Activated T-helper 2 cell treated with anti-CD3 and anti-CD28 coated beads, Interferon-gamma antibody, Interleukin-2, Interleukin-4, amounts not matched to agents 10 μg/mL and 5 μg/mL and 100 μg/mL, durations not matched to agents 14 hours and 24 hours and 36 hours (primary cell): ENCODE results near the gene PRM3. TPM values are rescaled to one million over a fixed set of nuclear protein-coding genes. Genes with fewer than 3 reads are reported as not detected.

Experiments used
- DNase-seq: peaks from one replicate; pipeline ENCODE4 v3.0.0; 2021; ENCODE audit warnings: low spot score
- H3K27ac Mint-ChIP-seq: one replicate; pipeline ENCODE4 v1.8.0; 2021; ENCODE audit warnings: mixed read lengths
- H3K27me3 Mint-ChIP-seq: one replicate; pipeline ENCODE4 v1.8.0; 2021; ENCODE audit warnings: low read depth, mixed read lengths
- H3K36me3 Mint-ChIP-seq: one replicate; pipeline ENCODE4 v1.8.0; 2021; ENCODE audit warnings: low read depth, mixed read lengths
- H3K4me1 Mint-ChIP-seq: one replicate; pipeline ENCODE4 v1.8.0; 2021; ENCODE audit warnings: low read depth, mixed read lengths
- H3K4me3 Mint-ChIP-seq: one replicate; pipeline ENCODE4 v1.8.0; 2021; ENCODE audit warnings: low read depth, mild to moderate bottlenecking, moderate library complexity, mixed read lengths
- H3K9me3 Mint-ChIP-seq: one replicate; pipeline ENCODE4 v1.8.0; 2021; ENCODE audit warnings: mixed read lengths
- intact Hi-C: fragments of 100-400 bp; cut with micrococcal nuclease; formaldehyde crosslinking; loops from one replicate; pipeline ENCODE4 v1.15.1; 2023
- total RNA-seq: library from RNA; stranded (reverse); gene quantifications from 2 replicates; pipeline ENCODE4 v1.2.3, GENCODE V29; 2022

PRM3 gene
- total RNA-seq, 1 donor from 2014 or later, result not detected

- no peak for DNase-seq
- Mint-ChIP-seq H3K27ac (peak overlapping the region; percentile 82), H3K4me1 (peaks cover 76% of the 10 kb centered on the region), H3K36me3 (no peaks in the 10 kb centered on the region), H3K27me3 (no peaks in the 10 kb centered on the region), H3K9me3 (no peaks in the 10 kb centered on the region), H3K4me3 (no peak overlapping the region)
- intact Hi-C loops, result no loop called here
Measured at GRCh38 chr16:11235703-11235991, 37.8 kb downstream of the PRM3 start.

- no peaks in the 10 kb centered on the region for H3K27me3 Mint-ChIP-seq
- intact Hi-C loops, result loop anchor here (1.0 kb wide), 7 partner anchors 10 to 270 kb away; no protein-coding TSS in a partner anchor
- peak overlapping the region; percentile 2 for H3K4me3 Mint-ChIP-seq
- peak overlapping the region; percentile 82 for H3K27ac Mint-ChIP-seq
- peaks cover 71% of the 10 kb centered on the region for H3K4me1 Mint-ChIP-seq
- H3K9me3 Mint-ChIP-seq, result no peaks in the 10 kb centered on the region
- no peaks in the 10 kb centered on the region for H3K36me3 Mint-ChIP-seq
- no peak for DNase-seq
Measured at GRCh38 chr16:11234884-11235702, 38.3 kb downstream of the PRM3 start.

- no peaks in the 10 kb centered on the region for H3K27me3 Mint-ChIP-seq
Measured at GRCh38 chr16:11233727-11234376, 39.6 kb downstream of the PRM3 start.

GRCh38 chr16:11232852-11233726, 40.3 kb downstream of the PRM3 start:
- Mint-ChIP-seq H3K36me3 (no peaks in the 10 kb centered on the region), H3K4me1 (peaks cover 76% of the 10 kb centered on the region), H3K9me3 (no peaks in the 10 kb centered on the region)

More at GRCh38 chr16:11233727-11234376, 39.6 kb downstream of the PRM3 start:
- peak; percentile 62 for DNase-seq
- H3K4me1 Mint-ChIP-seq, result peaks cover 74% of the 10 kb centered on the region
- H3K9me3 Mint-ChIP-seq, result no peaks in the 10 kb centered on the region
- peak overlapping the region; percentile 56 for H3K4me3 Mint-ChIP-seq
- intact Hi-C loops, result loop anchor here (1.0 kb wide), 9 partner anchors 9 to 269 kb away; no protein-coding TSS in a partner anchor
- H3K36me3 Mint-ChIP-seq, result no peaks in the 10 kb centered on the region
- H3K27ac Mint-ChIP-seq, result peak overlapping the region; percentile 98

GRCh38 chr16:11232302-11232851, 41.1 kb downstream of the PRM3 start:
- peak overlapping the region; percentile 54 for H3K4me3 Mint-ChIP-seq
- no peaks in the 10 kb centered on the region for H3K9me3 Mint-ChIP-seq
- no peaks in the 10 kb centered on the region for H3K36me3 Mint-ChIP-seq
- intact Hi-C loops, result no loop called here
- peaks cover 75% of the 10 kb centered on the region for H3K4me1 Mint-ChIP-seq
- no peaks in the 10 kb centered on the region for H3K27me3 Mint-ChIP-seq
- DNase-seq, result no peak
- H3K27ac Mint-ChIP-seq, result peak overlapping the region; percentile 98

More at GRCh38 chr16:11232852-11233726, 40.3 kb downstream of the PRM3 start:
- H3K27ac Mint-ChIP-seq, result peak overlapping the region; percentile 98
- DNase-seq, result peak; percentile 91
- intact Hi-C loops, result loop anchor here (1.0 kb wide), 2 partner anchors 128 to 181 kb away; no protein-coding TSS in a partner anchor
- peak overlapping the region; percentile 56 for H3K4me3 Mint-ChIP-seq
- no peaks in the 10 kb centered on the region for H3K27me3 Mint-ChIP-seq

- Mint-ChIP-seq H3K36me3 (no peaks in the 10 kb centered on the region), H3K4me1 (peaks cover 67% of the 10 kb centered on the region), H3K27ac (peak overlapping the region; percentile 98), H3K27me3 (no peaks in the 10 kb centered on the region), H3K4me3 (no peak overlapping the region), H3K9me3 (no peaks in the 10 kb centered on the region)
- no peak for DNase-seq
- intact Hi-C loops, result no loop called here
Measured at GRCh38 chr16:11231367-11231970, 42.0 kb downstream of the PRM3 start.

- peak overlapping the region; percentile 56 for H3K27ac Mint-ChIP-seq
- intact Hi-C loops, result no loop called here
- peaks cover 72% of the 10 kb centered on the region for H3K4me1 Mint-ChIP-seq
- H3K27me3 Mint-ChIP-seq, result no peaks in the 10 kb centered on the region
- no peaks in the 10 kb centered on the region for H3K9me3 Mint-ChIP-seq
- no peak for DNase-seq
- no peaks in the 10 kb centered on the region for H3K36me3 Mint-ChIP-seq
- no peak overlapping the region for H3K4me3 Mint-ChIP-seq
Measured at GRCh38 chr16:11229906-11230305, 43.5 kb downstream of the PRM3 start.

- no peaks in the 10 kb centered on the region for H3K36me3 Mint-ChIP-seq
- H3K9me3 Mint-ChIP-seq, result no peaks in the 10 kb centered on the region
- no peak overlapping the region for H3K4me3 Mint-ChIP-seq
- H3K4me1 Mint-ChIP-seq, result peaks cover 73% of the 10 kb centered on the region
- peak overlapping the region; percentile 56 for H3K27ac Mint-ChIP-seq
- no peaks in the 10 kb centered on the region for H3K27me3 Mint-ChIP-seq
- DNase-seq, result no peak
- intact Hi-C loops, result no loop called here
Measured at GRCh38 chr16:11229432-11229831, 44.0 kb downstream of the PRM3 start.

- peak overlapping the region; percentile 76 for H3K4me3 Mint-ChIP-seq
- no peak for DNase-seq
- intact Hi-C loops, result loop anchor here (1.0 to 2.0 kb wide), 9 partner anchors 8 to 261 kb away; no protein-coding TSS in a partner anchor
- no peaks in the 10 kb centered on the region for H3K27me3 Mint-ChIP-seq
- H3K27ac Mint-ChIP-seq, result peak overlapping the region; percentile 100
- H3K4me1 Mint-ChIP-seq, result peaks cover 58% of the 10 kb centered on the region
- H3K9me3 Mint-ChIP-seq, result no peaks in the 10 kb centered on the region
- H3K36me3 Mint-ChIP-seq, result peaks cover 2% of the 10 kb centered on the region
Measured at GRCh38 chr16:11225677-11226549, 47.5 kb downstream of the PRM3 start.

- H3K27me3 Mint-ChIP-seq, result no peaks in the 10 kb centered on the region
- no peaks in the 10 kb centered on the region for H3K9me3 Mint-ChIP-seq
- peak overlapping the region; percentile 76 for H3K4me3 Mint-ChIP-seq
- H3K36me3 Mint-ChIP-seq, result peaks cover 2% of the 10 kb centered on the region
- peak; percentile 86 for DNase-seq
- peaks cover 56% of the 10 kb centered on the region for H3K4me1 Mint-ChIP-seq
- peak overlapping the region; percentile 100 for H3K27ac Mint-ChIP-seq
- intact Hi-C loops, result loop anchor here (1.0 to 2.0 kb wide), 11 partner anchors 9 to 260 kb away; no protein-coding TSS in a partner anchor
Measured at GRCh38 chr16:11224894-11225676, 48.3 kb downstream of the PRM3 start.
